HPDE6-E6E7 (cell line): ENCODE results near the gene ISG15.
"Not testable (repeated sequence)": the region's sequence is repeated elsewhere in the genome, so short reads cannot be mapped to it uniquely, and the experiment has no call there.

Source experiments
- DNase-seq: peaks from one replicate; pipeline ENCODE4 v3.0.0; 2011; ENCODE audit warnings: missing footprints; ENCODE audit errors: extremely low spot score

The ISG15 gene

DNA sequence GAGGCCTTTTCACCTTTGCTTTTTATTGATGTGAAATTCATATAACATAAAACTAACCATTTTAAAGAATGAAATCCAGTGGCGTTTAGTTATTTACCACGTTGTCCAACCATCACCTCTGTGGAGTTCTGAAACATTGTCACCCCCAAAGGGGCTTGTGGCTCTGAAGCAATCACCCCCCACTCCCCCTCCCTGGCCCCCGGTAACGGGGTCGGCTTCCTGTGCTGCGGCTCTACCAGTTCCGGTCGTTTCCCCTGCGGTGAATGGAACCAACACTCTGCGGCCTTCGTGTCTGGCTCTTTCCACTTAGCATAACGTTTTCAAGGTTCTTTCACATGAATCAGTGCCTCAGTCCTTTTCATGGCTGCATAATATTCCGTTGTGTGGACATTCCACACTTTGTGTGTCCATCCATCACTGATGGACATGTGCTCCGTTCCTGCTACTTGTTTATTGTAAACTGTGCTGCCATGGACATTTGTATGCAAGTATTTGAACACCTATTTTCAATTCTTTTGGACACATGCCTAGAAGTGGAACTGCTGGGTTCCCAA is 1.8 kb upstream of the ISG15 start:
- DNase-seq, result no peak

DNA sequence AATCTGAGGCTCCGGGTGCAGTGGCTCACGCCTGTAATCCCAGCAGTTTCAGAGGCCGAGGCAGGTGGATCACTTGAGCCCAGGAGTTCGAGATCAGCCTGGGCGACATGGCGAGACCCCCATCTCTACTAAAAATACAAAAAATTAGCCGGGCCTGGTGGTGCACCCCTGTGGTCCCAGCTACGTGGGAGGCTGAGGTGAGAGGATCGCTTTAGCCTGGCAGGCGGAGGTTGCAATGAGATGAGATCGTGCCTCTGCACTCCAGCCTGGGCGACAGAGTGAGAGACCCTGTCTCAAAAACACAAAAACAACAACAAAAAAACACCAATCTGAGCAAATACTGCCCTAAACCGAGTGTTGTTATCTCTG is 577 bp upstream of the ISG15 start:
- DNase-seq, result not testable (repeated sequence)

DNA sequence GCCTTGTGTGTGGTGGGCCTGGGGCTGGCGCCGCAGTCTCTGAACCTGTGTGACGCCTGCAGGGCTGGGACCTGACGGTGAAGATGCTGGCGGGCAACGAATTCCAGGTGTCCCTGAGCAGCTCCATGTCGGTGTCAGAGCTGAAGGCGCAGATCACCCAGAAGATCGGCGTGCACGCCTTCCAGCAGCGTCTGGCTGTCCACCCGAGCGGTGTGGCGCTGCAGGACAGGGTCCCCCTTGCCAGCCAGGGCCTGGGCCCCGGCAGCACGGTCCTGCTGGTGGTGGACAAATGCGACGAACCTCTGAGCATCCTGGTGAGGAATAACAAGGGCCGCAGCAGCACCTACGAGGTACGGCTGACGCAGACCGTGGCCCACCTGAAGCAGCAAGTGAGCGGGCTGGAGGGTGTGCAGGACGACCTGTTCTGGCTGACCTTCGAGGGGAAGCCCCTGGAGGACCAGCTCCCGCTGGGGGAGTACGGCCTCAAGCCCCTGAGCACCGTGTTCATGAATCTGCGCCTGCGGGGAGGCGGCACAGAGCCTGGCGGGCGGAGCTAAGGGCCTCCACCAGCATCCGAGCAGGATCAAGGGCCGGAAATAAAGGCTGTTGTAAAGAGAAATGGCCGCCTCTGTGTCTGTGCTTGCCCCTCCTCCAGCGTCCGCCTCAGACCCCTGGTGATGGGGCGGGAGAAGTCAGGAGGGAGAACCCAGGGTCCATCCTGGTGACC is 788 bp downstream of the ISG15 start:
- no peak for DNase-seq

DNA sequence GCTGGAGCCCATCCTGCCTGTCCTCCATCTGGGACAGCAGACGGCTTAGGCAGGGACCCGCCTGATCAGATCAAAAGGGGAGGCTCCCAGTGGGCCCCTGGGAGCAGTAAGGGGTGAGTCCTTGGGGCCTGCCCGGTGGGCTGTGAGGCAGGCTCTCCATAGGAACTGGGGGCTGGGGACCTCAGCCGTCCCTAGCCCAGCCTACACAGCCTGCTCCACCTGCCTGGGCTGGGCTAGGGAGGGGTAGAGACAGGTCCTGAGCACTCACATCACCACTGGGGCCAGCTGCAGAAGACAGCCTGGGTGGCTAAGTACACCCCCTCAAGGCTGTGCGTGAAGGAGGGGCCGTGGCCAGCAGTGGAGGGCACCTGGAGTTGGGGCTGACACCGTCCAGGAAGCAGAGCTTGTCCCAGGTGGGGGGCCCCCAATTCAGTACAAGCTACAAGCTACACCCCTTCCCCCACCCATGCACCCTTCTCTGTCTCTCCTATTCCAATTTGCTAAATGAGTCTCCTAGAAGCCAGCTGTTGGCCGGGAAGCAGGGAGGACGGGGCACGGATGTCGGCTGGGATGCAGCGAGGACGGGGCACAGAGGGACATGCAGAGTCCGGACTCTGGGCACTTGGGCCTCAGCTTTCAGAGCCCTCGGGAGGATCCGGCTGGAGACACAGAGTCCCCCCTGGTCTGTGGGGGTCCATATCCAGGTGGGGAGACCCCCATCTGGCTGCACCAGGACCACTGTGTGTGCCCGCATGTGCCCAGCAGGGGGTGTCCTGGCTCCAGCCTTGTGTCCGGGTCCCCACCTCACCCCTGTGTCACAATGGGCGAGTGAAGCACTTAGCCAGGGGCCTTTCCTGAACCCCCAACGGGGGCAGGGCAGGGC is 1.7 kb downstream of the ISG15 start:
- no peak for DNase-seq

DNA sequence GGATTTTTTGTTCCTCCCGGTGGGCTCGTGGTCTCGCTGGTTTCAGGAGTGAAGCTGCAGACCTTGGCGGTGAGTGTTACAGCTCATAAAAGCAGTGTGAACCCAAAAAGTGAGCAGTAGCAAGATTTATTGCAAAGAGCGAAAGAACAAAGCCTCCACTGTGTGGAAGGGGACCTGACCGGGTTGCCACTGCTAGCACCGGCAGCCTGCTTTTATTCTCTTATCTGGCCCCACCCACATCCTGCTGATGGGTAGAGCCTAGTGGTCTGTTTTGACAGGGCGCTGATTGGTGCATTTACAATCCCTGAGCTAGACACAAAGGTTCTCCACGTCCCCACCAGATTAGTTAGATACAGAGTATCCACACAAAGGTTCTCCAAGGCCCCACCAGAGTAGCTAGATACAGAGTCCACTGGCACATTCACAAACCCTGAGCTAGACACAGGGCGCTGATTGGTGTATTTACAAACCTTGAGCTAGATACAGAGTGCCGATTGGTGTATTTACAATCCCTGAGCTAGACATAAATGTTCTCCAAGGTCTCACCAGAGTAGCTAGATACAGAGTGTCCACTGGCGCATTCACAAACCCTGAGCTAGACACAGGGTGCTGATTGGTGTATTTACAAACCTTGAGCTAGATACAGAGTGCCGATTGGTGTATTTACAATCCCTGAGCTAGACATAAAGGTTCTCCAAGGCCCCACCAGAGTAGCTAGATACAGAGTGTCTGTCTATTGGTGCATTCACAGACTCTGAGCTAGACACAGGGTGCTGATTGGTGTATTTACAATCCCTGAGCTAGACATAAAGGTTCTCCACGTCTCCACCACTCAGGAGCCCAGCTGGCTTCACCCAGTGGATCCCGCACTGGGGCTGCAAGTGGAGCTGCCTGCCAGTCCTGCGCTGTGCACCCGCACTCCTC is 4.4 kb downstream of the ISG15 start:
- not testable (repeated sequence) for DNase-seq

DNA sequence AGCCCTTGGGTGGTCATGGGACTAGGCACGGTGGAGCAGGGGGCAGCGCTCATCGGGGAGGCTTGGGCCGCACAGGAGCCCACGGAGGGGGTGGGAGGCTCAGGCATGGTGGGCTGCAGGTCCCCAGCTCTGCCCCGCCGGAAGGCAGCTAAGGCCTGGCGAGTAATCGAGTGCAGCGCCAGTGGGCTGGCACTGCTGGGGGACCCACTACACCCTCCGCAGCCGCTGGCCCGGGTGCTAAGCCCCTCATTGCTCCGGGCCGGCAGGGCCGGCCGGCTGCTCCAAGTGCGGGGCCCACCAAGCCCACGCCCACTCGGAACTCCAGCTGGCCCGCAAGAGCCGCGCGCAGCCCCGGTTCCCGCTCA is 5.0 kb downstream of the ISG15 start:
- not testable (repeated sequence) for DNase-seq

DNA sequence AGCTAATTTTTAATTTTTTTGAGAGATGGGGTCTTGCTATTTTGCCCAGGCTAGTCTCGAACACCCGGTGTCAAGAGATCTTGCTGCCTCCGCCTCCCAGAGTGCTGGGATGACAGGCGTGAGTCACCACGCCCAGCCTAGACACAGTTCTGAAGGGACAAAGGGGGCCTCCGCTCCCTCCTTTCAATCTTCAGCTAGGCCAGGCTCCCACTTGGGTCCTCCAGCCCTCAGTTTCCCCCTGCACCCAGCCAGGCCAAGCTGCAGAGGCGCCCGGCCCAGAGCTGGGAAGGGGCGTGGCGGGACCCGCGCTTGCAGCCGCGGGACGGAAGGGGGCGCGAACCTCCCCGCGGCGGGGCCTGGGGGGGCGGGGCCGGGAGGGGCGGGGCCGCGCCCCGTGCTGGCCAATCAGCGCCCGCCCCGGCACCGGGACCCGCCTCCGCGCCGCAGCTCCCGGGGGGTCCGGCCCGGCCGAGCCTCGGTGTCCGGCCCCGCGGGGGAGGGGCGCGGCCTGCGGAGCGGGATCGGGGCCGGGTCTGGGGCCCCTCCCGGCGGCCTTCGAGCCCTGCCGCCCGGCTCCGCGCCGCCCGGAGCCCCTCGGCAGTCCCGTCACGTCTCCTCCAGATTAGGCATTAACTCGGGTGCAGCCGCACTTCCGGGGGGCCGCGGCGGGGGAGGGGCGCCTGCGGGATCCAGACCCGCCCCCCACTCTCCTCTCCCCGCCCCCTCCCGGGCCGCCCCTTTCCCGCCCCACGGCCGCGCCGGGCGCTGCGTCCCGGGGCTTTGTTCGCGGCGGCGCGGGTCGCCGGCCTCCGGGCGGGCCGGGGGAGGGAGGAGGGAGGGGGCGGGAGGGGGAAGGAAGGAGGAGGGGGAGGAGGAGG is 6.1 kb downstream of the ISG15 start:
- DNase-seq, result peak; percentile 79

DNA sequence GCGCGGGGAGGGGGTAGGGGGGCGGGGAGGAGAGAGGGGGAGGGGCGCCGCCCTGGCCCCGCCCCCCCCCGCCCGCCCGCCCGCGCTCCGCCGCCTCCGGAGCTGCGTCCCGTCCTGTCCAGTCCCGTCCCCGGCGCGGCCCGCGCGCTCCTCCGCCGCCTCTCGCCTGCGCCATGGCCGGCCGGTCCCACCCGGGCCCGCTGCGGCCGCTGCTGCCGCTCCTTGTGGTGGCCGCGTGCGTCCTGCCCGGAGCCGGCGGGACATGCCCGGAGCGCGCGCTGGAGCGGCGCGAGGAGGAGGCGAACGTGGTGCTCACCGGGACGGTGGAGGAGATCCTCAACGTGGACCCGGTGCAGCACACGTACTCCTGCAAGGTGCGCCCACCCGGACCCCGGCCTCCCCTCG is 6.7 kb downstream of the ISG15 start, which contains the start of gene AGRN:
AGRN (plus strand) TSS at position 121 of the 405 bp plus-strand sequence; CDS start at position 174, 53 bp downstream.
- DNase-seq, result no peak

DNA sequence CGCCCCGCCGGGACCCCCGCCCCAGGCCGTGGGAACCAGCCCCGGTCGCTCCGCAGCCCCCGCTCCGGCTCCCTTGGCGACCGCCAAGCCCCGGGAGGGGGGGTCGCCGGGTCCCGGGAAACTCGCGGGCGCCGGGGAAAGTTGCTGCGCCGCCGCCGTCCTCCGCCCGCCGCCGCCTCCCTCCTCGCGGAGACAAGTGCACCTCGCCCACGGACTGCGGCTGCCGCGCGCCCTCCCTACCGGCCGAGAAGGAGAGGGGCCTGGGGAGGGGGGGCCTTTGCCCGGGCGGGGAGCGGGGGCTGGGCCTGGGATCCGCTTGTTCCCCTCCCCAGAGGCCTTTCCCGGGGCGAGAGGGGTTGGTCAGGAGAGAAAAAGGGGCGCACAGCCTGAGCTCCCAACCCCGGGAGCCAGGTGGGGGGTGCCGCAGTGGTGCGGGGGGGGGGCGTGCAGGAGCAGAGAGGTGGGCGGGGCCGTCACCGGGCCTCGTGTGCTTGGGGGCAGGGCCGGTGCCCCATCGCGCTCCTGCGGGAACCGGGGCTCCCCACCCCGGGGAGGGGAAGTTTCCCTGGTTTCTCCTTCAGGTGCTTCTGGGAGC is 7.2 kb downstream of the ISG15 start:
- DNase-seq, result no peak

DNA sequence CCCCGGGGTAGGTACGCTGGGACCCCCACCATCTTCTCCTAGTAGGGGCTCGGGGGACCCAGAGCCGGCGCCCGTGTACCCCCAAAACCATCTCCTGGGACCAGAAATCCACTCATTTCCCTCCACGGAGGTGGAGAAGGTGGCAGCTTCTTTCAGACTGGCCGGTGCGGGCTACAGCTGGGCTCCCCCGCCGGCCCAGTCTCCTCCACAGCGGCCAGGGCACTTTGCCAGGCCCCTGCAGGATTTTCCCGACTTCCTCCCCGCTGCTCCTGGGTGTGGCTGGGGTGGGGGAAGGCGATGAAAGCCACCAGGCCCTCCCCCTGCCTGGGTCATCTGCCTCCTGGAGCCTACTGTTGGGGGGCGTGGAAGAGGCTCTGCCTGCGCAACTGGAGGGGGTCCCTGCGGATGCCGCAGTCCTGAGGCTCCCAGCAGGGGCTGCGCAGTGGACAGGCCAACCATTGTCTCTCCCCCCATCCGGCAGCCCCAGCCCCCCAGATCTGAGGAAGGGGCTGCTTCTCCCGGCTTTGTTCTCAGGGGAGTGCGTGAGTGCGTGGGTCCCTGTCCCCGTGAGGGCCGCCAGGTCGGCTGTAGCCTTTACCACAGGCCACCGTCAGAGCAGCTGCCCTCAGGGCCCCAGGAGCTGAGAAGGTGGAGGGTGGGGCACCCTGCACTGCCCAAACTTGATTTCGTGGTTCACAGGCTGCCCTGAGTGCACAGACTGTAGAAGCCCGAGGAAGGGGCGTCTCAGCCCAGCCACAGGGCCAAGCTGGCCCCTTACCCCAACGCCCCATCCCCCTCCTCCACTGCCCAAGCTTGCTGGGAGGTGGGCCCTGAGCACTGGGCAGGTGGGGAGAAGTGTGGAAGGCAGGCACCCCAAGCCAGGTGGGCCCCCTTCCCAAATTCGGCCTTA is 8.0 kb downstream of the ISG15 start:
- no peak for DNase-seq

DNA sequence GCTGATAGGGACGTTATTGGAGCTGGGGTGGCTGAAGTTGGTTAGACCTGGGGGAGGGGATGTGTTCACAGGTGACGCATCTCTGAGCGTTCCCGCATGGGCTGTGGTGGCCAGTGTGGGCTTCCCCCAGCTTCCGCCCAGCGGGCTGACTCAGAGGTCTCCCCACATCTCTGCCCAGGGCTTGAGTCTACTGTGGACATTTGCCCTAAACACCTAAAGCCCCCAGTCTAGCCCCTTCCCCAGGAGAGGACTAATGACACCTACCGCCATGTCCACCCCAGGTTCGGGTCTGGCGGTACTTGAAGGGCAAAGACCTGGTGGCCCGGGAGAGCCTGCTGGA is 8.6 kb downstream of the ISG15 start:
- no peak for DNase-seq

DNA sequence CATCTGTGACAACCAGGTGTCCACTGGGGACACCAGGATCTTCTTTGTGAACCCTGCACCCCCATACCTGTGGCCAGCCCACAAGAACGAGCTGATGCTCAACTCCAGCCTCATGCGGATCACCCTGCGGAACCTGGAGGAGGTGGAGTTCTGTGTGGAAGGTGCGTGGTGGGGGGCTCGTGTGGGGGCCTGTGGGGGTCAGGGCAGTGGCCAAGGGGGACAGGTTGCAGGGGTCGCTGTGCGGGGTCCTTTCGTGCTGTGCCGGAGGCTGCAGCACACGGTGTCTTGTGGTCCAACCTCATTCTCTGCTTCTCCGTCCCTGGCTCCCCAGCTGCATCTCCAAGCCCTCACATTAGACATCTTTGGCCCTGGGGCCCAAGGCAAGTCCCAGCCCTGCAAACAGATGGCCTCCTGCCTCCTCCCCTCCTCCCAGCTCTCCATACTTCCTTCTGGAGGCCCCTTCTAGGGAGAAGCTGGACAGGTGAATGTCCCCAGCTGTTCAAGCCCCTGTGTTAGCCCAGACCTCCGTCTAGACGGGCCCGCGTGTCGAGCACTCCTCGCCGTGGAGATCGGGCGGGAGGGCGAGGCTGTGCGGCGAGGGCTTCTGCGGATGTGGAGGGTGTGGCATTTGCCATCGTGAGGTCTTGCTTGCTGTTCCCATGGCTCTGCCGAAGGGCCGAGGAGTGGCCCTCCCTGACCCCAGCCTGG is 9.2 kb downstream of the ISG15 start:
- DNase-seq, result no peak

DNA sequence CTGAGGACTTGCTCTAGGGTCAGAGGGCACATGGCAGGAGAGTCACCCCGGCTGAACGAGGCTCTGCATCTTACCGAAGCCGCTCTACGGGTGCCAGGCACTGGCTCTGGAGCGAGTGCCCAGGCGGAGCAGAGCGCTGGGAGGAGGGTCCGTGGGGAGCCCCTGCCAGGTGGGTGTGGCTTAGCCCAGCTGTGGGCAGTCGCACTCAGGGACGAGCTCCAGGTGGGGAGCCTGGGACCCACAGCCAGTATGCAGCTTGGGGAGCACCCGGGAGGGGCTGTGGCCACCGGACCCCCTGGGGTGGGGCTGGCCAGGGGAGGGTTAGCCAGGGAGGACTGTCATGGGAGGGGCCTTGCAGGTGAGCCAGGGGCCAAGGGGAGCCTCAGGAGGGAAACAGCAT is 10.4 kb downstream of the ISG15 start:
- DNase-seq, result no peak

DNA sequence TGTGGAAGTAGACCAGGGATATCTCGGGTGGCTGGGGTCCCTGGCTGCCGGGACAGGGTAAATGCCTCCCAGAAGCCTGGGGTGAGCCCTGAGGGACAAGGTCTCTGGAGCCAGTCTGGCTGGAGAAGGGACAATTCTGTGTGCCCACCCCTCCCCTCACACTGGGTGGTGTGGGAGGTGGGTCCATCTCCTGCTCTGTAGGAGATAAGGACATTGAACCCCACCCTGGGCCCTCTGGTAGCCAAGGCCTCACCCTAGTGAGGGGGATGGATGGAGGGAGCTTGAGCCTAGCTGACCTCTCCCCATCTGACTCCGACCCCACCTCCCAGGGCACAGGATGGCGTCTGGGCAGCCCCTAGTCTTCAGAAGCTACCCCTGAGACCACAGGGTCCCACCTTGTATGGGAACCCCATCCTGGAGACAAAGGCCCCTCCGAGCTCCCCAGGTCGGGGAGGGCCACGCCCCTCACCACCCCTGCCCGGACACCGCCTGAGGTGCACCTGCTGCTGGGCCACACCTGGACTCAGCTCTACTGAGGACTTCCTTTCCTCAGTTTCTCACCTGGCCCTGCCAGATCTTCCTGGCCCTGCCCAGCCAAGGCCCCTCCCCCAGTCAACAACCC is 11.0 kb downstream of the ISG15 start:
- DNase-seq, result no peak

DNA sequence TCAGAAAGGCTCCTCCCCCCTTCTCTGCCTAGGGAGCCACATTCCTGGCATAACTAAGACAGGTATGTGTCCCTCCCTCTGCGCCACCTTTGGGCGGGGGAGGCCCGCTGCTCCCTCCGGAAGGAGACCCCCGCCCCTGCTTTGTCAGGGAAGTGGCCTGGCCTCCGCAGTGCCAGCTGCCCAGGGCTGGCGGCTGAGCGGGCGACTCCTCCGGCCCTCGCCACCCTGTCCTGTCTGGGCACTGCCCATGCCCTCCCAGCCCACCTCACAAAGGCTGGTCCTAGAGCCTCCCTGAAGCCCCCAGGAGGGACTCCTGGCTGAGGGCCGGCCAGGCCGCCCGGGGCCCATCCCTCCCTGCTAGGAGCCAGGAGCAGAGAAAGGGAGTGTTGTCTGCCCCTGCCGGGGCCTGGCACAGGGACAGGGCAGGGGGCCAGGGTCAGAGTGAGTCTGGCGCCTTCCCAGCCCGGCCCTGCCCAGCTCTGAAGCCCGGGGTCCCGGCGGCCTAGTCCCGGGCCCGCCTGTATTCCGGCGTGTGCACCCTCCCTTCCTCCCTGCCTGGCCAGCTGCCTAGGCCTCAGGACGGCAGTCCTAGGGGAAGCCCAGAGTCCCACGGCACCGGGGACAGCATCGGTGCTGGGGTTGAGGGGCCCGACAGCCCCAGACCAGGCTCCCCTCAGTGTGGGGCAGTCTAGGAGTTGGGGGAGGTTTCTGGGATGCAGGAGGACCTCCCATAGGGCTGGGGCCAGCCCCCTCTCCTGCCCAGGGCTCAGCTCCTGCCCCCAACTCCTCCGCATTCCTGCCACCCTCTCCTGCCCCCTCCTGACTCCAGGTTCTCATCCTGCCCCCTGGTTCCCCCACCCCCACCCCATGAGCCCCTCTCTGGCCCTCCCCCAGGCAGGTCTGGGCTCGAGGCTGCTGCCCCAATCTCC is 11.7 kb downstream of the ISG15 start:
- DNase-seq, result peak; percentile 79

DNA sequence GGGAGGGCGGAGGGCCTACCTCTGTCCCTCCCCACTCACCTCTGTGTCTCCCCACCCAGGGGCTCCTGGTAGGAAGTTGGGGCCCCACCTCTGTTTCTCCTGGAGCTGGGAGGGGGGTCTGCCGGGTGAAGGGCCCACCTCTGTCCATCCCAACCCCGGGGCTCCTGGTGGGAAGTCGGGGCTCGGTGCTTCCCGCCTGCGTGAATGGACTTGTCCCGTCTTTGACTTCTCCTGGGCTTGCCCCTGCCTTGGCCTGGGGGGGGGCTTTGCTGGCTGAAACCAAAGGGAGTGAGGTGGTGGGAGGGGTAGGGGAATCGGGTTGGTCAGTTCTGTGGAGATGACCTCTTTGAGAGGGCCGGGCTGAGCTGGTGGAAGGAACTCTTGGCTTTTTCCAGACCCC is 12.4 kb downstream of the ISG15 start:
- no peak for DNase-seq
